Natural killer cell (primary cell): Measurements from ENCODE around the gene TSC22D3. TPM values are rescaled to one million over a fixed set of nuclear protein-coding genes. Genes with fewer than 3 reads are reported as not detected.

Source experiments
- ATAC-seq, 3 donors: fragments of 150-1000 bp in 2 of 3; fragments of 200-7000 bp in 1 of 3; cut with Tn5 transposase; 1 replicate in 1 of 3; 2 replicates in 2 of 3; pipeline ENCODE4 v1.10.0; 2021; ENCODE audit warnings: mild to moderate bottlenecking in 2 of 3, moderate library complexity in 2 of 3
- DNase-seq, 2 donors: peaks; one replicate each; pipeline versions ENCODE4 v3.0.0 to v3.0.0-alpha.2; 2013 to 2021; ENCODE audit warnings: mixed read lengths in 1 of 2
- H3K27ac ChIP-seq: one replicate; pipeline ENCODE4 v1.5.1; 2013; ENCODE audit warnings: mild to moderate bottlenecking, low read length
- H3K27me3 ChIP-seq: one replicate; pipeline ENCODE4 v1.6.1; 2013; ENCODE audit warnings: low read length; ENCODE audit not compliant: control insufficient read depth, insufficient read depth
- H3K36me3 ChIP-seq: one replicate; pipeline ENCODE4 v1.6.1; 2013; ENCODE audit warnings: low read length; ENCODE audit not compliant: control insufficient read depth, insufficient read depth
- H3K4me1 ChIP-seq: one replicate; pipeline ENCODE4 v1.6.1; 2013; ENCODE audit warnings: low read length; ENCODE audit not compliant: control insufficient read depth, insufficient read depth
- H3K4me3 ChIP-seq: one replicate; pipeline ENCODE4 v1.5.1; 2013; ENCODE audit warnings: low read length
- H3K9me3 ChIP-seq: one replicate; pipeline ENCODE4 v1.6.1; 2013; ENCODE audit warnings: low read length; ENCODE audit not compliant: control insufficient read depth, insufficient read depth
- H3K27ac Mint-ChIP-seq, 2 donors: one replicate each; pipeline ENCODE4 v1.8.0; 2022; ENCODE audit warnings: mild to moderate bottlenecking in 2 of 2, mixed read lengths in 2 of 2, moderate library complexity in 1 of 2
- H3K27me3 Mint-ChIP-seq, 2 donors: one replicate each; pipeline ENCODE4 v1.8.0; 2022; ENCODE audit warnings: low read depth in 2 of 2, mixed read lengths in 2 of 2
- H3K36me3 Mint-ChIP-seq: one replicate; pipeline ENCODE4 v1.8.0; 2022; ENCODE audit warnings: mixed read lengths
- H3K4me1 Mint-ChIP-seq, 2 donors: one replicate each; pipeline ENCODE4 v1.8.0; 2022; ENCODE audit warnings: mixed read lengths in 2 of 2
- H3K4me3 Mint-ChIP-seq: one replicate; pipeline ENCODE4 v1.8.0; 2022; ENCODE audit warnings: mild to moderate bottlenecking, moderate library complexity, mixed read lengths
- H3K9me3 Mint-ChIP-seq, 2 donors: one replicate each; pipeline ENCODE4 v1.8.0; 2022; ENCODE audit warnings: mixed read lengths in 2 of 2
- CTCF ChIP-seq: fragments of 200-600 bp; IDR thresholded peaks from one replicate; pipeline ENCODE4 v1.8.0; 2022; ENCODE audit warnings: antibody characterized with exemption
- WGBS: methylation state at CpG from one replicate; pipeline ENCODE4 v1.1.7; 2013; ENCODE audit warnings: missing lambda C conversion rate; ENCODE audit not compliant: insufficient coverage; 5-methylcytosine and 5-hydroxymethylcytosine counted together
- intact Hi-C: fragments of 100-400 bp; cut with micrococcal nuclease; formaldehyde crosslinking; loops from one replicate; pipeline ENCODE4 v1.14.2; 2022
- total RNA-seq, 4 donors: library from RNA; stranded (reverse); fragments of 120-200 nt in 1 of 4; gene quantifications; one replicate each; pipeline versions ENCODE4 v1.2.3 to v1.2.4, GENCODE V29; 2013 to 2022

Gene TSC22D3
- total RNA-seq, 3 donors from 2014 or later (not counting 1 experiment from before 2014, with no cell fraction given), result 895 to 1,800 (median 1,053) TPM

DNA sequence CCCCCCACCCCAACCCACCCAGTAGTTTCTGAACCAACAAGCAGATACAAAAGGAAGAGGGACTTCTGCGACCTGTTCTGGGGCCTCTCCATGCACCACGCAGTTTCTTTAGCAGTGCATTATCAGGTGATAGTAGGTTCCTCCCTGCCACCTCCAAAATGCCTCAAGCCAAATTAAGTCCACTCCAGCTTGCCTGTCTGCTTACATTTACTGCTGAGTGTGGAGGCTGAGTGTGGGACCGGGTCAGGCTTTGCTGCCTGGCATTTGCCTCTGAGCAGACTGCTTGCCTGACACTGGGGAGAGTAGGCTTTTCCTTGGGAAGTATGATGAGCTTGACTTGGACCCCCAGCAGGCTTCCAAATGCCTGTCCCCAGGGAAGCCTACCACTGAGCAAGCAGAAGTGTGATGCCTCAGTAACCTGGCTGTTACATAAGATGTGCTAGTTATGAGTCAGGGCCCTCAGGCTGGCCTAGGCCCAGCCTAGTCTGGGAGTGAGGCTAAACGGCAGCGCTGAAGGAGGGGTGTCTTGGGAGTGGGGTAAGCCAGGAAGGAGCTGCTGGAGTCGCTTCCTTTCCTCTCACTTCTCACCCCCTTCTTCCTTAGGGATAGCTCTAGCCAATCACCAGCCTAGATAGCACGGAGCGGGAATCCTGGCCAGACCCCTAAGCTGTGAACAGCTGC lies 9.0 kb downstream of the TSC22D3 start:
- Mint-ChIP-seq H3K27me3 (peaks cover 3 to 6% of the 10 kb centered on the region in 2 donors), H3K4me1 (no peaks in the 10 kb centered on the region), H3K36me3 (no peaks in the 10 kb centered on the region), H3K9me3 (no peaks in the 10 kb centered on the region), H3K4me3 (no peak overlapping the region), H3K27ac (no peak overlapping the region)
- no peak for ATAC-seq
- intact Hi-C loops, result no loop called here
- DNase-seq, result no peak
- no peak for TF ChIP-seq CTCF
- Histone ChIP-seq H3K9me3 (no peaks in the 10 kb centered on the region), H3K36me3 (no peaks in the 10 kb centered on the region), H3K27ac (no peak overlapping the region), H3K4me3 (no peak overlapping the region), H3K4me1 (no peaks in the 10 kb centered on the region), H3K27me3 (no peaks in the 10 kb centered on the region)
- WGBS, result 0% methylated on average over 1 of the region's 8 CpGs

GRCh38 chrX:107764845-107765608 lies 10.6 kb downstream of the TSC22D3 start:
- Mint-ChIP-seq H3K27me3 (peaks cover 3 to 8% of the 10 kb centered on the region in 2 donors), H3K4me3 (no peak overlapping the region), H3K27ac (no peak overlapping the region), H3K9me3 (no peaks in the 10 kb centered on the region), H3K4me1 (no peaks in the 10 kb centered on the region), H3K36me3 (no peaks in the 10 kb centered on the region)
- no peaks in the 10 kb centered on the region for H3K36me3 ChIP-seq
- no peaks in the 10 kb centered on the region for H3K27me3 ChIP-seq
- TF ChIP-seq CTCF, result no peak
- DNase-seq (no peak), ATAC-seq (no peak)
- no peaks in the 10 kb centered on the region for H3K4me1 ChIP-seq
- no peak overlapping the region for H3K4me3 ChIP-seq
- intact Hi-C loops, result no loop called here
- H3K9me3 ChIP-seq, result no peaks in the 10 kb centered on the region
- no peak overlapping the region for H3K27ac ChIP-seq
- 92% methylated on average over 10 of the region's 11 CpGs for WGBS

DNA sequence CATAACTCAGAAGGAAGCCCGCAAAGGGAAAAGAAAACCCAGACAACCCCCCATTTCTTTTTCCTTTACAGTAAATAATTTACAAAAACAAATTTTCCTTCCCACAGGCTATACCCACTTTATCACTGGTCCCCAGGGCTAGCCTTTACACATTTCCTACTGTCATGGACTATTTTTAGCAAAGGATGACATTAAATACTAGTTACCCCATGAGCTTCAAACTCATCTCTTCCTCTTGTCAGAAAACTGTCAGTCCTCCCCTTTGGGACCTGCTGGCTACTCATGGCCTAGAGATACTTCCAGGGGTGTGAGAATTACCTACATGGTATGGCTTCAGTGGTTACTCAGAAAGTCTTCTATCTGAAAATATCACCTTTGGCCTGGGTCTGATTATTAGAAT lies 11.9 kb downstream of the TSC22D3 start:
- H3K27ac ChIP-seq, result no peak overlapping the region
- no peak overlapping the region for H3K4me3 Mint-ChIP-seq
- H3K36me3 Mint-ChIP-seq, result no peaks in the 10 kb centered on the region
- WGBS, result 100% methylated on average over 1 of the region's 1 CpG
- H3K27me3 Mint-ChIP-seq, result peaks cover 6 to 8% of the 10 kb centered on the region in 2 donors
- ATAC-seq (no peak), DNase-seq (no peak)
- H3K4me1 Mint-ChIP-seq, result no peaks in the 10 kb centered on the region
- H3K4me3 ChIP-seq, result no peak overlapping the region
- H3K36me3 ChIP-seq, result no peaks in the 10 kb centered on the region
- TF ChIP-seq CTCF, result no peak
- H3K27ac Mint-ChIP-seq, result no peak overlapping the region
- H3K4me1 ChIP-seq, result no peaks in the 10 kb centered on the region
- H3K9me3 ChIP-seq, result no peaks in the 10 kb centered on the region
- intact Hi-C loops, result no loop called here
- no peaks in the 10 kb centered on the region for H3K9me3 Mint-ChIP-seq
- no peaks in the 10 kb centered on the region for H3K27me3 ChIP-seq
